Keratinocyte (primary cell): ENCODE data around the gene ATG4B. TPM values are rescaled to one million over a fixed set of nuclear protein-coding genes. Genes with fewer than 3 reads are reported as not detected.
A peak's percentile ranks its signal among the peaks of the same experiment; 100 is the strongest.

Experiments
- DNase-seq: peaks from one replicate; pipeline ENCODE4 v3.0.0-alpha.2; 2011; ENCODE audit warnings: low read depth, missing footprints, low spot score
- FAIRE-seq: peaks from 2 replicates; lab custom pipeline; 2011; peaks lifted over from hg19 to GRCh38; lab: Jason Lieb, UNC
- H2AFZ ChIP-seq: 2 replicates; pipeline ENCODE4 v1.6.0; 2012; ENCODE audit warnings: low read length, control low read depth, inconsistent platforms; ENCODE audit not compliant: control insufficient read depth
- H3K27ac ChIP-seq: 2 replicates; pipeline ENCODE4 v1.5.1; 2011; ENCODE audit warnings: low read length; ENCODE audit not compliant: control insufficient read depth, insufficient read depth
- H3K27me3 ChIP-seq: 3 replicates; pipeline ENCODE4 v1.6.0; 2011; ENCODE audit warnings: low read length; ENCODE audit not compliant: control insufficient read depth, insufficient read depth; ENCODE audit errors: extremely low read depth
- H3K36me3 ChIP-seq, 2 experiments: 2 replicates in 1 of 2; 3 replicates in 1 of 2; pipeline ENCODE4 v1.5.1; 2011; ENCODE audit warnings: low read length in 2 of 2, mild to moderate bottlenecking in 1 of 2; ENCODE audit not compliant: control insufficient read depth in 2 of 2, insufficient read depth in 2 of 2; ENCODE audit errors: extremely low read depth in 1 of 2
- H3K4me1 ChIP-seq: 3 replicates; pipeline ENCODE4 v1.5.1; 2011; ENCODE audit warnings: low read length; ENCODE audit not compliant: control insufficient read depth, insufficient read depth; ENCODE audit errors: extremely low read depth
- H3K4me2 ChIP-seq: 3 replicates; pipeline ENCODE4 v1.6.0; 2011; ENCODE audit warnings: low read depth, low read length; ENCODE audit not compliant: control insufficient read depth, insufficient read depth; ENCODE audit errors: extremely low read depth
- H3K4me3 ChIP-seq, 3 experiments: fragments of 200-600 bp in 1 of 3; sonication (generic) in 1 of 3; 2 replicates in 2 of 3; 3 replicates in 1 of 3; pipeline ENCODE4 v1.5.1; 2011 to 2016; ENCODE audit warnings: low read length in 3 of 3, mild to moderate bottlenecking in 3 of 3, control low read depth in 2 of 3, inconsistent platforms in 1 of 3, low read depth in 1 of 3, mixed read lengths in 1 of 3, mixed run types in 1 of 3, moderate library complexity in 1 of 3; ENCODE audit not compliant: control insufficient read depth in 2 of 3, insufficient read depth in 2 of 3; ENCODE audit errors: extremely low read depth in 1 of 3
- H3K79me2 ChIP-seq: 2 replicates; pipeline ENCODE4 v1.6.0; 2012; ENCODE audit warnings: low read length; ENCODE audit not compliant: control insufficient read depth, insufficient read depth
- H3K9ac ChIP-seq: 3 replicates; pipeline ENCODE4 v1.6.0; 2011; ENCODE audit warnings: low read length; ENCODE audit not compliant: control insufficient read depth, insufficient read depth; ENCODE audit errors: extremely low read depth
- H3K9me1 ChIP-seq: 3 replicates; pipeline ENCODE4 v1.6.0; 2011; ENCODE audit warnings: low read length; ENCODE audit not compliant: control insufficient read depth, insufficient read depth; ENCODE audit errors: extremely low read depth
- H3K9me3 ChIP-seq: 2 replicates; pipeline ENCODE4 v1.5.1; 2012; ENCODE audit warnings: low read depth, low read length; ENCODE audit not compliant: control insufficient read depth
- H4K20me1 ChIP-seq: 3 replicates; pipeline ENCODE4 v1.6.0; 2011; ENCODE audit warnings: low read length; ENCODE audit not compliant: control insufficient read depth, insufficient read depth; ENCODE audit errors: extremely low read depth
- EZH2 ChIP-seq: IDR thresholded peaks from one replicate; pipeline ENCODE4 v1.6.1; 2012; ENCODE audit warnings: inconsistent platforms, mild to moderate bottlenecking, low read length, moderate library complexity
- dilution Hi-C: fragments of 300-500 bp; cut with MboI; formaldehyde crosslinking; loops from one replicate; pipeline ENCODE4 v1.7.0; 2020; ENCODE audit warnings: low sequenced_read_pairs; ENCODE audit not compliant: extremely low pct_ligation_motif_present
- polyA plus RNA-seq, 5 experiments: library from polyadenylated mRNA; depleted of rRNA in 3 of 5; stranded (reverse) in 3 of 5; stranded (forward) in 1 of 5; unstranded in 1 of 5; fragments of >200 nt; gene quantifications; 1 replicate in 1 of 5; 2 replicates in 3 of 5; 3 replicates in 1 of 5; pipeline versions ENCODE4 v1.2.1 to v1.2.3, GENCODE V29; 2011 to 2012; ENCODE audit warnings: missing spikeins in 2 of 5, low read depth in 1 of 5, low replicate concordance in 1 of 5
- TF ChIP-seq, protein P1 (sequence below), 3 experiments: IDR thresholded peaks in 1 of 3; conservative IDR thresholded peaks in 1 of 3; optimal IDR thresholded peaks in 1 of 3; 2 replicates in 2 of 3; 3 replicates in 1 of 3; pipeline versions ENCODE3 to v1.5.1; 2011; ENCODE audit warnings: low read length in 3 of 3, mild to moderate bottlenecking in 3 of 3, moderate library complexity in 2 of 3, control low read depth in 1 of 3, inconsistent platforms in 1 of 3; ENCODE audit not compliant: insufficient read depth in 2 of 3; ENCODE audit errors: extremely low read depth in 1 of 3

The ATG4B gene
- polyA plus RNA-seq, 1 donor (not counting 4 experiments of a cell fraction or from before 2014, with no cell fraction given), result 69.0 TPM

- Histone ChIP-seq H3K4me1 (no peaks in the 10 kb centered on the region), H3K27me3 (no peaks in the 10 kb centered on the region), H3K9ac (no peak overlapping the region), H4K20me1 (no peaks in the 10 kb centered on the region), H3K79me2 (no peaks in the 10 kb centered on the region), H3K9me1 (no peaks in the 10 kb centered on the region), H3K9me3 (peaks cover under 1% of the 10 kb centered on the region), H3K4me3 (no peak overlapping the region), H3K36me3 (peaks cover 4 to 12% of the 10 kb centered on the region in 2 experiments), H2AFZ (no peak overlapping the region), H3K4me2 (no peak overlapping the region), H3K27ac (no peak overlapping the region)
- FAIRE-seq (no peak), DNase-seq (no peak)
- dilution Hi-C loops, result loop anchor here (25.0 kb wide), 1 partner anchor 108 kb away; no protein-coding TSS in a partner anchor
- TF ChIP-seq EZH2, result no peak
- TF ChIP-seq, protein P1, sequence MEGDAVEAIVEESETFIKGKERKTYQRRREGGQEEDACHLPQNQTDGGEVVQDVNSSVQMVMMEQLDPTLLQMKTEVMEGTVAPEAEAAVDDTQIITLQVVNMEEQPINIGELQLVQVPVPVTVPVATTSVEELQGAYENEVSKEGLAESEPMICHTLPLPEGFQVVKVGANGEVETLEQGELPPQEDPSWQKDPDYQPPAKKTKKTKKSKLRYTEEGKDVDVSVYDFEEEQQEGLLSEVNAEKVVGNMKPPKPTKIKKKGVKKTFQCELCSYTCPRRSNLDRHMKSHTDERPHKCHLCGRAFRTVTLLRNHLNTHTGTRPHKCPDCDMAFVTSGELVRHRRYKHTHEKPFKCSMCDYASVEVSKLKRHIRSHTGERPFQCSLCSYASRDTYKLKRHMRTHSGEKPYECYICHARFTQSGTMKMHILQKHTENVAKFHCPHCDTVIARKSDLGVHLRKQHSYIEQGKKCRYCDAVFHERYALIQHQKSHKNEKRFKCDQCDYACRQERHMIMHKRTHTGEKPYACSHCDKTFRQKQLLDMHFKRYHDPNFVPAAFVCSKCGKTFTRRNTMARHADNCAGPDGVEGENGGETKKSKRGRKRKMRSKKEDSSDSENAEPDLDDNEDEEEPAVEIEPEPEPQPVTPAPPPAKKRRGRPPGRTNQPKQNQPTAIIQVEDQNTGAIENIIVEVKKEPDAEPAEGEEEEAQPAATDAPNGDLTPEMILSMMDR (optimal IDR thresholded peaks at IDR 0.05 in 1 of 3, IDR thresholded peaks at IDR 0.05 in 1 of 3, conservative IDR thresholded peaks at IDR 0.05 in 1 of 3; ENCODE audit: extremely low read depth in 1 of 3, insufficient read depth in 2 of 3, low read length in 3 of 3), result peak; percentile 16 to 53 (median 43)
Observed at GRCh38 chr2:241595600-241596140, 41.8 kb upstream of the ATG4B start.

DNA sequence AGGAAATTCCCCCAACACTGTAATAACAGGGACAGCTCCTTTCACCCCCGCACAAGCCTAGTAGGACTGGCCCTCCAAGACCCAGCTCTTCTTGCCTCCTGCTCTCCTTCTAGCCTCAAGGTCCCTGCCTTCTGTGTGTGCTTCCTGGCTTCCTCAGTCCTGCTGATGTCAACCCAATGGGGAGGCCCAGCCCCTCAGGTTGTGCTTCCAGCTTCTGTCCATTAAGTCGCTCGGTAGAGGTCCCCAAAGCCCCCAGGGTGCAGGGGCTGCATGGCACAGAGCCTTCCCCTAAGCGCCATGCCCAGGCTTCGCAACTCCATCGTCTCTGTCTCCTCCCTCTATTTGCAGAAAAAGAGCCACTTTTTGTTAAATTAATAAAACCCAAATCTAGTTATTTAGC is 39.9 kb upstream of the ATG4B start:
- Histone ChIP-seq H3K4me3 (no peak overlapping the region), H3K36me3 (peaks cover 4 to 20% of the 10 kb centered on the region in 2 experiments), H3K9me1 (no peaks in the 10 kb centered on the region), H3K4me2 (no peak overlapping the region), H3K4me1 (no peaks in the 10 kb centered on the region), H3K9ac (no peak overlapping the region), H3K9me3 (no peaks in the 10 kb centered on the region), H3K27me3 (no peaks in the 10 kb centered on the region), H4K20me1 (no peaks in the 10 kb centered on the region), H3K27ac (no peak overlapping the region), H2AFZ (no peak overlapping the region), H3K79me2 (no peaks in the 10 kb centered on the region)
- DNase-seq (no peak), FAIRE-seq (no peak)
- TF ChIP-seq, protein P1 (optimal IDR thresholded peaks at IDR 0.05 in 1 of 3, IDR thresholded peaks at IDR 0.05 in 1 of 3, conservative IDR thresholded peaks at IDR 0.05 in 1 of 3; ENCODE audit: extremely low read depth in 1 of 3, insufficient read depth in 2 of 3, low read length in 3 of 3), result no peak
- no peak for TF ChIP-seq EZH2
- dilution Hi-C loops, result loop anchor here (25.0 kb wide), 1 partner anchor 110 kb away; no protein-coding TSS in a partner anchor
